Amygdala (tissue), 56 donors: ENCODE results near the gene SOX1.

ENCODE experiments used
- DNase-seq, 56 donors: peaks; one replicate each; lab custom pipeline; 2025; lab: John Stamatoyannopoulos, UW

The SOX1 gene

DNA sequence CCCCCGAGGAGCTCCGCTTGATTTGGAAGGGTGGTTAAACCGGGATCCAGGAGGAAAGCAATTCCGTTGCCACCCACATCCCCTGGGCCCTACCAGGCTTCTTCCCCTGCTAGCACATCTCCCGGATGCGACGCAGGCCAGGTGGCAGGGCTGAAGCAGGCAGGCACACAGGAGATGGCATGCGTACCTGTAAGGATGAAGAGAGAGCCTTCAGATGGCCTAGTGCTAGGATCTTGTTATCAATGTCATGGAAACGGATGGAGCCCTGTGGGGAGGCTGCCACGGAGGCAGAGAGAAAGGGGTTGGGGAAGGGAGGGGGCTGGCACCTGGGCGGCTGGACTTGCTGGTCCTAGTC, 8.5 kb upstream of the SOX1 start:
- no peak for DNase-seq

DNA sequence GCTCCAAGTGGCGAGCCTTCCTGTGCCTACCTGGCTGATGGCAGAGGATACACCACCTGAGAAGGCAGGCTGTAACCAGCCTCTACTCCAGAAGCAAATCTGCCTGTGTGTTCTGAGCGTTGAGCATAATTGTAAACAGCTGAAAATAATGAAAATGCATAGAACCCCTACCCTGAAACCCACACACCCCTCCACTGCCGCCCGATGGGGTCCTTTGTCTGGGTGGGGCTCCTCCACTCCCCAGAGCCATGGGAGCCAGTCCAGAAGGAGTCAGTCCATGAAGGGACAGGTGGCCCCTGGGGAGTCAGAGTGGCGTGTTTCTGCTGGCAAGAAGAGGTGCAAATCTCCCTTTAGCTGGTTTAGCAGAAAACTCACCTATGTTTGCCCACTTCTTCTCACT, 8.0 kb upstream of the SOX1 start:
- DNase-seq = no peak

DNA sequence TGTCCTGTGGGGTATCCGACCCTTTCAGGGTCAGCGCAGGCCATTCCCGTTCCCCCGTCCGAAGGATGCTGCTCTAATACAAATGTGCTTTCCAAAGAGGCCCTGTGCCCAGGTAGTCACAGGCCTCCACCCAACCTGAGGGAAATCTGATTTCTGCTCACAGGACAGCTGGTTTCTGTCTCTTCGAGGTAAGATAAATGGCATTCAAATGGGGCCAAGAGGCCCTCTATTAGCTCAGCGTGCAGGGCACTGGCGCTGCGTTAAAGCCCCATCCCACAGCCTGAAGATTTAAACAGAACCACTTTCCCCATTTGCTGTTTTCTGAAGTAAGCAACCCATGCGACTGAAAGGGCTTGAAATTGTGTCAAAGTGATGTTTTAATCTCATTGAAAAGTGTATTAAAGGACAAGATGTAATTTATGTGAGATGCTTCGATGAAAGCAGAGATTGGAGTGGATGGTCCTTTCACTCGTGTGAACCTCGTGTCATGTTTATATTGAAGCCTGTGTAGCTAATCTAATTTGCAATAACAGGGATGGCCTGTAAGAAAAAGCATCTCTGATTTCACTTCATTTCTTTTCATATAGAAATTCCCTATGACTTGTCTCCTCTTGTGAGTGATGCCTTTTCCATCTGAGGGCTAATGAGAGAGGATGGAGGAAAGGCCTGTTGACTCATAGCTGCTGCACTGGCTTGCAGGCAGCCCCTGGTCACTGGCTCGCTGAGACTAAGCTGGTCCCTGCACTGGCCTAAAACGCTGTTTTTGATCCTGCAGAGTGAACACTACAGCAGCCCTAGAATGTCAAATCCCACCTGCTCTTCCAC, 7.3 kb upstream of the SOX1 start:
- DNase-seq = no peak

DNA sequence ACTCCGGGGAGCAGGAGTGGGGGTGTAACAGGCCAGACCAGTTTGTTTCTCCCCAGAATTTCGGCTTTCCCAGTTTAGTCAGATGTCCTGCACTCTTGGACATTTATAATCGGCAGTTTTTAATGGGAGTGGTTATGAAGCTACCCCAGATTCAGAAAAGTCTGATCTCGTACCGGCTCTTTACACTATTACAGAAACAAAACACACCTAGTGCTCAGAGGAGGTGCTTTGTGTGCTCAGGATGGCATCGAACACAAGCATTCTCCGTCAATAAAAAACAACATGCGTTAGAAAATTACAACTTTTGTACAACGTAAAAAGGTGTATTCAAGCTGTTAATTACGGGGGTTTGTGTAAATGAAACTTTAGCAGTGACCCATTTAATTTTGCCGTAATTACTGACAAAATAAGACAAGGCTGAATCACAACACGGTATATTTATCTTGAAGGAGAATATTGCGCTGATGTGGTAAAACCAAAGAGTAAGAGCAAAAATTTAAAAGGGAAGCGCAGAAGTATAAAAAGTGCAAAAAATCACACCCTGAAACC, 6.6 kb upstream of the SOX1 start:
- no peak for DNase-seq

DNA sequence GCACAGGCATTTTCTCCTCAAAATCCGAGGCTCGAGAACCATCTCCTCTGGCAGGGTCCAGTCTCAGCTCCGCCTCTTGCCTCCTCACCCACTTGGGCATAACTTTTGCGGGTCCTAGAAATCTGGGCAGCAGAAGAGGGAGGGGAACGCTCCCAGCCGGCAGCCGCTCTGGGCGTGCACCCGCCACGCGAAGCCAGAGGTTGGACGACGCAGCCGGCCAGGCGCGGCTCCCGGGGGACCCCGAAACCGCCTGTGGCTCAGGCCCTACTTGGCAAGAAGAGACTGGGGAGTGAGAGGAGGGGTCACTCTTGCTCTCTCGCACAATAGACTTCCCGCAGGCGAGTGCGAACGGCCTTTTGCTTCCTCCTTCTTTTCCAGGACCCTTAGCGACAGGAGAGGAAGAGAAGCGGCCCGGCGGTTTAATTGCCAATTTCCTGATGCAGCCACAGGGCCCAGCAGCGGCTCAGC, 6.0 kb upstream of the SOX1 start:
- no peak for DNase-seq

DNA sequence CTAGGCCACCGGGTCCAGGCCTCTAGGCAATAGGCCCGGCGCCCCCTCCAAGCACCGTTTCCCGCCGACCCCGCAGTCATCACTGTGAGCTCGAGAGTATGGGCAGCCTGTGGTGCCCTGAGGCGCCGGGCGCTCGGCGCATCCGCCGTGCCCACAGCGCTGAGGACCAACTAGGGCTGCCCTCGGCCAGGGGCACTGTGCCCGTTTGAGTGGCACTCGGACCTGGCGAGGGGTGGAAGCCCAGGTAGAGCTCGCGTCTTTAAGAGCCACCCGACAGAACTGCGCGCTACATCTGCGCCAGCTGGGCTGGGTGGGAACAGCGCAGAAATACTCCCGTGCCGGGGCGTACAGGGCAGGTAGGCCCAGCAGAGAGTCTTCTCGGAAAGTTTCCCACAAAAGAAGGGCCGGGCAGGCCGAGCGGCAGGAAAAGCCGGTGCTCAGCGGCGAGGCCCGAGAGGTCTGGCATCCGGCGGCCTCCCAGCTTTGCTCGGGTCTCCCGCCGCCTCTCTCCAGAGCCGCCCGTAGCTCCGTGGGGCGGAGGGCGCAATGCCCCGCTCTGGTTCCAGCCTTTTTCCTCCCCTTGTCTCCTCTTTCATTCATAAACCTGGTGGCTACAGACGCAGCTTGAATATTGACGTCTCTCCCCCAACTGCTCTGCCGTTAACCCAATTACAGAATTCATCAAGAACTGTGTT, 5.4 kb upstream of the SOX1 start:
- DNase-seq = no peak

DNA sequence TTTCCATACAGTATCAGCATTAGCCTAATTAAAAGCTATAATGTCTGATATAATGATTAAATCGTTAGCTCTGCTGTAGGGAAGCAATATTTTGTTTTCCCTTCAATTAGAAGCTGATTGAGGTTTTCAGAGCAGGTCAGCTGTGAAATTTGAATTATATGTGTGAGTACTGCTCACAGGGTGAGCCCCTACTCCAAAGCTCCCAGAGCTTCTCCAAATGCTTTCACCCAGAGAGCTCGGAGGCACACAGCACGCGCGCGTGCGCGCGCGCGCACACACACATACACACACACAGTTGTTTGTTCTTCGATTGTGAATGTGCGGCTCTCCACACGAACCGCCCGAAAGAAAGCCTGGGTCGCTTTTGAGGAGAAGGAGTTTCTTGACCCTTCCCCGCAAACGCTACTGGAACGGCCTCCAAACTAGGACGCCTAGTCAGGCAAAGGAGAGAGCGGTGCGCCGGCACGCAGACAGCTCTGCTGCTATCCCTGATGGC, 4.8 kb upstream of the SOX1 start:
- no peak for DNase-seq

DNA sequence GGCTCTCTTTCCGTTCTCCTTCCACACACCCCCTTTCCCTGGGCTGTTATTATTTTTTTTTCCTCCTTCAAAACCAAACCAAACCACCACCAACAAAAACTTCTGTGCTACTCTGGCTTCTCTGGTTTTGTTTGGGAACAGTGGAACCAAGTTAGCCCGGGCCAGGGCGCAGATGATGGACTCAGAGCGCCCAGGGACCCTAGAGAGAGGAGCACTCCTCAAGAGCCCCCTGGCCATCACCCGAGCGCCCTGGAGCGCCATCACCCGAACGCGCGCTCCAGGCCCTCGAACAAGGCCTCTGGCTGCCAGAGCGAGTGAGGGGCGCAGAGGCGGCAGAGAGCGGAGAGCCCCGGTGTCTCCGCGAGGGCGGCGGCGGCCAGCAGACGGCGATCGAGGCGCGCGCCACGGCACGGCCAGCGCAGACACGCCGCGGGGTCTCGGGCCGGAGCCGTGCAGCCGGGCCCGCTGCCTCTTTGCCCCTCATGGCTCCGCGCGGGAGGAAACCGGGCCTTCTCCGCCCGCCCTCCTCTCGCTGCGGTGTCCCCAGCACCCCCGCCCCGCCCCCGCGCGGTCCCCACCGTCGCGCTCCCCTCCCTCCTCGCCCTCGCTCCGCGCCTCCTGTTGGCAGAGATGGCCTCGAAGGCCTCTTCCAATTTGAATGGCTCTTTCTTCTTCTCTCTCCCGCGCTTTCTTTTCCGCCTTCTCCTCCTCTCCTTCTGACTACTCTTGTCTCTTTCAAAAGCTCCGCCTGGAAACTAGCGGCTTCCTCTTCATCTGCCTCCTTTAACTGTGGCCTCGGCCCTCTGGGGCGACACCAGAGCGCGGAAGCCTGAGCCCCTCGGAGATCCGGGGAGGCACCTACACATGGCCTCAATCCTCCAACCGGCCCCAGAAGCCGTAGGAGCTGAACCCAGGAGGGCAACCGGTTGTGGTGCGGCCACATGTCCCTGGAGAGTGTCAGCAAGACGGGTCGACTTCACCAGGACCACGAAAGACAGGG, 4.1 kb upstream of the SOX1 start:
- no peak for DNase-seq

DNA sequence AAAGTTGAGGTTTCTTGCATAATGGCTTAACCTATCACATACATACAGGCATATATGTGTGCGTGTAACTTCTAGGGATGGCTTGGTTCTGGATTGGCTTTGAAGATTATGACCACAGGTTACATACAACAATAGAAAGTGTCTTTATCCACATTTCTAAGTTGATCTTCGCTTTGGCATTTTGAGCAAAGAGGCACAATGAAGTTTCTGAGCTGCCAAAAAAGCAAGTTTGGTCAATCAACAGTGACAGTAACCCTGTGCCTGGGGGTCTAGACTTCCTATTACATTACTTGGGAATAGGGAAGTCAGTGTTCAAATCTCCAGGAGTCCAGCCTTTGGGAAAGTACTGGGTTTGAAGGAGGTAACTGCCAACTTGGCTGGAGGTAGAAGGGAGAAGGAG, 3.1 kb upstream of the SOX1 start:
- no peak for DNase-seq

DNA sequence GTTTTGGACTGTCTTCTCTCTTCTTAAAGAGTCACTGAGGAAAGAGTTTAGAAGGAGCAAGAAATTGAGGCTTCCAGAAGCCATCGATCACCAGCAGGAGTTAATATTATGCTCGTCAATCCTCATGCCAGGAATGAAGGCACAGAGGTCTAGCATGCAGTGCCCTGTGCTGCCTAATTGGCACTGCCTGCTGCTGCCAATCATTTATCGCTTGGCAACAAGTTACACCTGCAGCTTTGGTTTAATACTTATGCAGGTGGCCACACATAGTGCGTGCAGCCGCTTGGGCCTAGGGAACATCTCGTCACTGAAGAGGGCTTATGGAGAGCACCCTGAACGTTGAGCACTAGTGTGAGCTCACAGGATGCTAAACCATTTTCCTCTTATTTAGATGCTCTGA, 2.7 kb upstream of the SOX1 start:
- DNase-seq = no peak

DNA sequence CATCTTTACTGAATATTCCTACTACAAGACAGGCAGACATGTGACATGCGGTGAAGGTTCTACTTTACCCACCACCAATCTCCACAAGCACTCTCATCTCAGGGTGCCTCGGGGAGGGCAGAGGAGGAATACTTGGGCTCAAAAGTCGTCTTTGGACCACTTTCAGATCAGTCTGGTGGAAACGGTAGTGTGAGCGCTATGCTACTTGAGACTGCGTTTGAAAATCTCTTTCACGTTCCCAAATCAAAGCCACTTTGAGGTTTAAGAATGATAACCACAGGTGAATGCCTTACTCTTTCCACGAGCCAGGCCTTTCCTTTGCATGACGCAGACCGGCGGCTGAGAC, 1.5 kb upstream of the SOX1 start:
- no peak for DNase-seq

DNA sequence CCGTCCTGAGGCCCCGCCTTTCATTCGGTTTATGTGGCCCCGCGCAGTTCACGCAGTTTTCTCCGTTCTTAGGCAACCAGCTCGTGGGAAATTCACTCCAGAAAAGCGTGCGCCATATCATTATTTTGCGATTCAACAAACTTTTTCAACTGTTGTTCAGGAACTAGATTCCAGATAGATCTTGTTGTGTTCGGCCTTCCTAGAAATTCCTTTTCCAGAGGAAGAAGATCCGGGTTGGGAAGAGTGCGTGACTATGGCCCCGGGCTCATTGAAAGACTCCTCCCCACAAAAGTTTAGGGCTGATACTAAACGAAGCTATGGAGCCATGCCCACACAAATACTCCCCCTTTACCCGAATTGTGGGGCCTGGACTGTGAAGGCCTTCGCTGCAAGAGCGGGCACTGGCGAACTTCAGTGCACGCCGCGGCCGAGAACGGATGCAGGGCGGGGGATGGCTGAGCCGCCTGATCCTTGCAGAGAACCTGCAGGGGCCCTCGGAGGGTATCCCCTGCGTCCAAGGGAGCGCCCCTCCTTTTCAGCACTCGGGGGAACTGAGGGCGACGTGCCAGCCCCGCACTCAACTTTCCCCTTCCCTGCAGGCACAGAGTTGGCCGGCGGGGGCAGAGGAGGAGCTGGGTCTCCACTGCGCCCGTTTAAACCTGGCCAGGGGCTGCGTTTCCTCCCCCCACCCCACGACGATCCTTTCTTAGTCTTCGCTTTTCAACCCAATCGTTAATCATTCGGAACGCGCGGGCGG, 904 bp upstream of the SOX1 start:
- no peak for DNase-seq

DNA sequence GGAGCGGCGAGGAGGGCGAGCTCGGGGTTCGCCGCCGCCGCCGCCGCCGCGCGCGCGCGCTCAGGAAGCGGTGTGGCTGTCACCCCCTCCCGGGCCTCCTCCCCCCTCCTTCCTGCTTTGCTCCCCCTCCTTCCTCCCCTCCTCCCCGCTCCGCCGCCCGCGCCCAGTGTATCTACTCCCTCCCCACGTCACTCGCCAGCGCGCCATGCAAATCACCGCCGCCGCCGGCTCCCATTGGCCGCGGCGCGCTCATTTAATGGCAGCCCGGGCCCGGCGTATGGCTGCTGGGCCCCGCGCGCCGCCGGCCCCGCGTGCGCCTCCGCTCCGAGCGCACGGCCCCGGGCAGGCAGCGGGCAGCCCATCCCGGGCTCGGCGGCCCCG, 335 bp upstream of the SOX1 start:
- peak in 41 of 56 donors; percentile 28 to 82 (median 64) for DNase-seq

DNA sequence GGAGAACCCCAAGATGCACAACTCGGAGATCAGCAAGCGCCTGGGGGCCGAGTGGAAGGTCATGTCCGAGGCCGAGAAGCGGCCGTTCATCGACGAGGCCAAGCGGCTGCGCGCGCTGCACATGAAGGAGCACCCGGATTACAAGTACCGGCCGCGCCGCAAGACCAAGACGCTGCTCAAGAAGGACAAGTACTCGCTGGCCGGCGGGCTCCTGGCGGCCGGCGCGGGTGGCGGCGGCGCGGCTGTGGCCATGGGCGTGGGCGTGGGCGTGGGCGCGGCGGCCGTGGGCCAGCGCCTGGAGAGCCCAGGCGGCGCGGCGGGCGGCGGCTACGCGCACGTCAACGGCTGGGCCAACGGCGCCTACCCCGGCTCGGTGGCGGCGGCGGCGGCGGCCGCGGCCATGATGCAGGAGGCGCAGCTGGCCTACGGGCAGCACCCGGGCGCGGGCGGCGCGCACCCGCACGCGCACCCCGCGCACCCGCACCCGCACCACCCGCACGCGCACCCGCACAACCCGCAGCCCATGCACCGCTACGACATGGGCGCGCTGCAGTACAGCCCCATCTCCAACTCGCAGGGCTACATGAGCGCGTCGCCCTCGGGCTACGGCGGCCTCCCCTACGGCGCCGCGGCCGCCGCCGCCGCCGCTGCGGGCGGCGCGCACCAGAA, 1.1 kb downstream of the SOX1 start:
- DNase-seq = no peak

DNA sequence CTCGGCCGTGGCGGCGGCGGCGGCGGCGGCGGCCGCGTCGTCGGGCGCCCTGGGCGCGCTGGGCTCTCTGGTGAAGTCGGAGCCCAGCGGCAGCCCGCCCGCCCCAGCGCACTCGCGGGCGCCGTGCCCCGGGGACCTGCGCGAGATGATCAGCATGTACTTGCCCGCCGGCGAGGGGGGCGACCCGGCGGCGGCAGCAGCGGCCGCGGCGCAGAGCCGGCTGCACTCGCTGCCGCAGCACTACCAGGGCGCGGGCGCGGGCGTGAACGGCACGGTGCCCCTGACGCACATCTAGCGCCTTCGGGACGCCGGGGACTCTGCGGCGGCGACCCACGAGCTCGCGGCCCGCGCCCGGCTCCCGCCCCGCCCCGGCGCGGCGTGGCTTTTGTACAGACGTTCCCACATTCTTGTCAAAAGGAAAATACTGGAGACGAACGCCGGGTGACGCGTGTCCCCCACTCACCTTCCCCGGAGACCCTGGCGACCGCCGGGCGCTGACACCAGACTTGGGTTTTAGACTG, 1.7 kb downstream of the SOX1 start:
- no peak for DNase-seq

DNA sequence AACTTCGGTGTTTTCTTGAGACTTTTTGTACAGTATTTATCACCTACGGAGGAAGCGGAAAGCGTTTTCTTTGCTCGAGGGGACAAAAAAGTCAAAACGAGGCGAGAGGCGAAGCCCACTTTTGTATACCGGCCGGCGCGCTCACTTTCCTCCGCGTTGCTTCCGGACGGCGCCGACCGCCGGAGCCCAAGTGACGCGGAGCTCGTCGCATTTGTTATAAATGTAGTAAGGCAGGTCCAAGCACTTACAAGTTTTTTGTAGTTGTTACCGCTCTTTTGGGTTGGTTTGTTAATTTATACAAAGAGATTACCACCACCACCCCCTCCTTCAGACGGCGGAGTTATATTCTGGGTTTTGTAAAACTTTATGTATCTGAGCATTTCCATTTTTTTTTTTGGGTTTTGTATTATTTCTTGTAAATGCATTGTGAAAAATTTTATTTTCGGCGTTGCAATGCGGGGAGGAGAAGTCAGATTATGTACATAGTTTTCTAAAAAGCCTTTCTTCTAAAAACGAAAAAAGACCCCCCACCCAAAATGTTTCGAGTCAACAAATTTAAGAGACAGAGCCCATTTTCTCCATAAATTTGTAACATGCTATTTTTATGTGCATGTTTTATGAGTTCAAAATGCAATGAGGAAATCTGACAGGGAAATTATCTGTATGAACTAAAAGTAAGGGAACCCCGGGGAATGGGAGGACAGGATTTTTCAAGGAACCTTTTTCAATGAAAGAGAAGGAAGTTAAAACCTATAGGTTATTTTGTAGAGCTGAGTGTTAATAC, 2.3 kb downstream of the SOX1 start:
- DNase-seq = no peak

DNA sequence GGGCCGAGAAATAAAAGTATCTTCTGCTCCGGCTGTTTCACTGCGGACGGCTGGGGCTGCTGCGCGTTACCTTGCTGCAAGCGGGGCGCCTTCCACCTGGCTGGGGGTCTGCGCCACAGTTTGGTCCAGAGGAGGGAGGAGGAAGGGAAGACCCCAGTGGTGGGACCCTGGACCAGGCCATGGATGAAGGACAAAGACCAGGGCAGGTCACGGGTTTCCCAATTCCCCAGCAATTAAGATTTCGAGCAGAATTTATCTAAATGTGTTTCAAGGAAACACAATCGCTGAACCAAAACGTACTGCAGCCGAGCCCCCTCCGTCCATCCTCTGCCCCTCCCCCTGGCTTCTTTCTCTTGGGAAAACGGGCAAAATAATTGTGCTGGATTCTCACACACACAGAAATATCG, 2.9 kb downstream of the SOX1 start:
- no peak for DNase-seq

DNA sequence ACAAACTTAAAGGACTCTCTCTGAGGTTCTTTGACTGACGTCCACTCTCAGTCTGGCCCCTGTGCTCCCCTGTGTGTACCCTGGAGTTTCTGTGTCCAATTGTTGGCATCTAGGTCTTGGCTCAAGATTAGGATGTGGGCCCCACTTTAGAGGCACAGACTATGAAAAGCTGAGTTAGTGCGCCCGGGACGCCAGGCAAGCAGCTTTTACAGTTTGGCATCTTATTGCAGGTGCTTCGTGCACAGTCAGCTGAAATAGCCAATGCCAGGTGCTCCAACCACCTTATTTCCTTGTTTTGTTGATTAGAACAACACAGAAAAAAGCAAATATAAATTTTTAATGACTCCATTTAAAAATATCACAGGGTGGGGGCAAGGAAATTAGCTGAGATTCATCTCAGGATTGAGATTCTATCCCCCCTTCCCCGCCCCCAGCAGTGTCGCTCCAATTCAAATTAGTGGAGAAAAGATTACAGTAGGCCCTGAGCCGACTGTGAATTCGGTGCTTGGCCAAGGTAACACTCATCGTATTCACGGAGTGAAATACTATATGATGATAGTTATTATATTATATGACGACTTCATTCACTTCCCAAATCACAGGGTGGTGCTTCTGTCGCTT, 4.3 kb downstream of the SOX1 start:
- no peak for DNase-seq
